ENCODE results near the gene PLEKHA6. TPM values are rescaled to one million over a fixed set of nuclear protein-coding genes. Genes with fewer than 3 reads are reported as not detected.

The PLEKHA6 gene
- total and polyA plus RNA-seq, 2 experiments from 2014 or later, result 2.8 to 6.2 TPM

- TF ChIP-seq CTCF (conservative IDR thresholded peaks at IDR 0.05; ENCODE audit: low read depth in 2 of 2), result no peak
Observed at GRCh38 chr1:204335533-204335932, 24.2 kb downstream of the PLEKHA6 start (continued).

- Histone ChIP-seq H3K4me2 (0 out of 2 replicates have a peak overlapping the region, but pooled peaks have one; percentile 51), H3K79me2 (replicated peaks; ENCODE audit: insufficient read depth) (no peaks in the 10 kb centered on the region), H3K27ac (ENCODE audit: low read depth) (no peak overlapping the region), H2AFZ (no peak overlapping the region), H3K36me3 (ENCODE audit: insufficient read depth) (no peaks in the 10 kb centered on the region), H4K20me1 (replicated peaks; ENCODE audit: insufficient read depth) (no peaks in the 10 kb centered on the region), H3K27me3 (ENCODE audit: insufficient read depth) (no peaks in the 10 kb centered on the region), H3K9me2 (ENCODE audit: insufficient read depth) (peaks cover 9% of the 10 kb centered on the region; the same call in 1 of the 2 replicates), H3K4me3 (no peak overlapping the region), H3K4me1 (ENCODE audit: insufficient read depth) (peaks cover 46% of the 10 kb centered on the region), H3F3A (replicated peaks; ENCODE audit: low read depth) (peaks cover 7% of the 10 kb centered on the region; the same call in 1 of the 2 replicates)
- Mint-ChIP-seq H3K9me3 (no peaks in the 10 kb centered on the region; the same call in 2 of the 3 replicates), H3K4me3 (no peak overlapping the region), H3K27ac (no peak overlapping the region), H3K27me3 (ENCODE audit: insufficient read depth, low read depth, poor library complexity) (peaks cover 1% of the 10 kb centered on the region), H3K4me1 (peaks cover 37% of the 10 kb centered on the region), H3K36me3 (ENCODE audit: low read depth) (no peaks in the 10 kb centered on the region)
- DNase-seq (ENCODE audit: low spot score), result no peak
- peak; percentile 10; the same call in 2 of the 3 replicates for ATAC-seq
- no peak for TF ChIP-seq ZNF331 (CRISPR knock-in tag; IDR thresholded peaks at IDR 0.05; ENCODE audit: low read depth)
Observed at GRCh38 chr1:204335085-204335484, 24.6 kb downstream of the PLEKHA6 start.

- no peaks in the 10 kb centered on the region for H3K27me3 ChIP-seq (ENCODE audit: insufficient read depth)
- no peaks in the 10 kb centered on the region; the same call in 2 of the 3 replicates for H3K9me3 Mint-ChIP-seq
- H3K4me1 ChIP-seq (ENCODE audit: insufficient read depth), result peaks cover 46% of the 10 kb centered on the region
- DNase-seq (ENCODE audit: low spot score) (no peak), ATAC-seq (no peak)
- H3K27me3 Mint-ChIP-seq (ENCODE audit: insufficient read depth, low read depth, poor library complexity), result no peaks in the 10 kb centered on the region
- no peak overlapping the region for H3K4me2 ChIP-seq
- H3K4me3 ChIP-seq, result no peak overlapping the region
- H3K27ac ChIP-seq (ENCODE audit: low read depth), result no peak overlapping the region
- no peaks in the 10 kb centered on the region for H3K79me2 ChIP-seq (replicated peaks; ENCODE audit: insufficient read depth)
- H3F3A ChIP-seq (replicated peaks; ENCODE audit: low read depth), result peaks cover 7% of the 10 kb centered on the region; the same call in 1 of the 2 replicates
- peaks cover 9% of the 10 kb centered on the region; the same call in 1 of the 2 replicates for H3K9me2 ChIP-seq (ENCODE audit: insufficient read depth)
- TF ChIP-seq STAT1 (IDR thresholded peaks at IDR 0.05; ENCODE audit: unreplicated experiment), result no peak
- TF ChIP-seq ZNF331 (CRISPR knock-in tag; IDR thresholded peaks at IDR 0.05; ENCODE audit: low read depth), result no peak
- no peak for TF ChIP-seq EZH2 (IDR thresholded peaks at IDR 0.05; ENCODE audit: low read depth, unreplicated experiment)
- no peak for TF ChIP-seq CREB1 (CRISPR knock-in tag; IDR thresholded peaks at IDR 0.05; ENCODE audit: low read depth)
- TF ChIP-seq EZH2phosphoT487 (IDR thresholded peaks at IDR 0.05; ENCODE audit: unreplicated experiment), result no peak
- TF ChIP-seq ZNF114 (CRISPR knock-in tag; IDR thresholded peaks at IDR 0.05), result no peak
- TF ChIP-seq POLR2AphosphoS5 (IDR thresholded peaks at IDR 0.05; ENCODE audit: low read depth), result no peak
- TF ChIP-seq NANOG (IDR thresholded peaks at IDR 0.05; ENCODE audit: borderline replicate concordance), result no peak
- TF ChIP-seq ETS1 (IDR thresholded peaks at IDR 0.05), result no peak
- no peak for TF ChIP-seq CTCF (conservative IDR thresholded peaks at IDR 0.05; ENCODE audit: low read depth in 2 of 2)
- no peak for TF ChIP-seq REST (IDR thresholded peaks at IDR 0.05; ENCODE audit: unreplicated experiment)
- peaks cover 34% of the 10 kb centered on the region for H3K4me1 Mint-ChIP-seq
- no peak overlapping the region for H3K4me3 Mint-ChIP-seq
- no peak overlapping the region for H3K27ac Mint-ChIP-seq
- H2AFZ ChIP-seq, result no peak overlapping the region
- no peaks in the 10 kb centered on the region for H4K20me1 ChIP-seq (replicated peaks; ENCODE audit: insufficient read depth)
- H3K36me3 Mint-ChIP-seq (ENCODE audit: low read depth), result no peaks in the 10 kb centered on the region; the same call in 2 of the 3 replicates
- no peaks in the 10 kb centered on the region for H3K36me3 ChIP-seq (ENCODE audit: insufficient read depth)
Observed at GRCh38 chr1:204334455-204334854, 25.3 kb downstream of the PLEKHA6 start.

Data from GM23338 (cell line).